Epidermal melanocyte (primary cell): Measurements from ENCODE around the gene ZNG1E.
"Not testable (repeated sequence)": the region's sequence is repeated elsewhere in the genome, so short reads cannot be mapped to it uniquely, and the experiment has no call there.

Experiments
- DNase-seq: peaks from one replicate; pipeline ENCODE4 v3.0.0; 2011; ENCODE audit warnings: low spot score; ENCODE audit not compliant: insufficient read length

Gene ZNG1E

DNA sequence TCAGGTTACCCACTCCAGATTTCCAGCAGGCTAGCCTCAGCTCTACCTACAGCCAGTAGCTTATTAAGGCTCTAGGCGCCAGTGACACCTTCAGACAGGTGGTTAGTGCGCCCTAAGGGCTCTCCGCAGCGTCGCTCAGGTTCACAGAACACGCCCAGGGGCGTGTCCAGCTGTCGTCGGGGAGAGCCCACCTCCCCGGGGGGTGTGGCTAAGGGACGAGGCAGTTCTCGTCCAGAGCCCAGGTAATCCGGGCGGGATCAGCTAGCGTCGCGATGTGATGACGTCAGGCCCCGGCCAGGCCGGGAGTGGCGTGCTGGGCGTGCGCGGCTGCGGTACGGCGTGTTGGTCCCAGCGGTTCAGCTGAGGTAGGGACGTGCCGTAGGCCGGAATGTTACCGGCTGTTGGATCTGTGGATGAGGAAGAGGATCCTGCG, at the start of gene ZNG1E:
Gene ZNG1E, plus strand, starts transcription at position 340 of the 433 bp plus-strand sequence. Its CDS starts 49 bp downstream, at position 389.
- not testable (repeated sequence) for DNase-seq

GRCh38 chr9:65673579-65673978, 2.1 kb upstream of the ZNG1E start:
- DNase-seq = not testable (repeated sequence)

GRCh38 chr9:65675018-65675417, 710 bp upstream of the ZNG1E start:
- not testable (repeated sequence) for DNase-seq

DNA sequence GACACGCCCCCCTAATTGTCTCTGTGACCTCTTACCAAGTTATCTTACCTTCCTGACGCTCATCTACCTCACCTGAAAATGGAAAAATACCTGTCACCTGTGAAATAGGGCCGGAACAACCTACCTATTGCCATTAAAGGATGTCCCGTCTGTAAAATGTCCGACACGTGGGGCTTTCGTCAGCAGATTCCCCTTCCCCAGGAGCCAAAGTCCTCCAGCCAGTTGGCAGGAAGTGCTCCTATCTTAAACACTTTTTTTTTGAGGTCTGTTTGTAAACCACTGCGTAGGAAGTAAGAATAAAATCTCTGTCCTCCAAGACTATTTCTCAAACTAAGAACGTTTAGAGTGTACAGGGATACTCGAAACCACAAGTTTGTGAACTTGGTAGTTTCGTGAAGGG, 661 bp downstream of the ZNG1E start:
- DNase-seq = not testable (repeated sequence)

DNA sequence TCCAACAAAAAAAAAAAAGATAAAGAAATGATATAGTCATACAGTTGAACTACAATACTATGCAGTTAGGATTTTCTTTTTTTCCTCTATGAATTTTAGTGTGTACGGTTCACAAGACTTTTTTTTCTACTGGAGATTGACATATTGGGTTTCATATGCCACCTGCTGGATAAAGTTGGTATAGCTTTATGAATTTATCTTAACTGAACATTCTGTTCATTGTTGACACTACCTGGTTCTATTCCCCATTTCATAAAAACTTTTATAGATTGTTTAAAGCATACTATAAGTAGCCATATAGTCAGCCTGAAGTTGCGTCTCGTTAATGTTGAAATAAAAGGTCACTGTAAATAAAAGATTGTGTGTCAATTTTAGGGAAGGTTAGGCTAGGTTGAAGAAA, 2.8 kb downstream of the ZNG1E start:
- DNase-seq = not testable (repeated sequence)

DNA sequence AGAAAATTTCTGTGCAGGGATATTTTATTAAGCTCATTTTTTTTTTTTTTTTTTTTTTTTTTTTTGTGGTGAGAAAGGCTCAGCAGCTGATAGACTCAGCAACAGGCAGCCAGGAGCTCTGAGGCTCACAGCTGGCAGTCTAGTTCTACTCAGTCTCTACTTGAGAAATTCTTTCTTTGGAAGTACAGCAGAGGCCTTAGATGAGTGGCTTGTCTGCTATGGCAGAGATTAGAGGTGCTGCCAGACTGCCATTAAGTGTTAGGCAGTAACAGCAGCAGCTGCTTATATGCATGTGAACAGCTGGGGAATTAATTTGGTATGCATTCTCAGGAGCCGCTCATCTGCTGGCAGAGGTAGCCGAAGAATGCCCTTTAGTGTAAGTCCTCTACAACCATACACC, 27.8 kb downstream of the ZNG1E start:
- DNase-seq = not testable (repeated sequence)

DNA sequence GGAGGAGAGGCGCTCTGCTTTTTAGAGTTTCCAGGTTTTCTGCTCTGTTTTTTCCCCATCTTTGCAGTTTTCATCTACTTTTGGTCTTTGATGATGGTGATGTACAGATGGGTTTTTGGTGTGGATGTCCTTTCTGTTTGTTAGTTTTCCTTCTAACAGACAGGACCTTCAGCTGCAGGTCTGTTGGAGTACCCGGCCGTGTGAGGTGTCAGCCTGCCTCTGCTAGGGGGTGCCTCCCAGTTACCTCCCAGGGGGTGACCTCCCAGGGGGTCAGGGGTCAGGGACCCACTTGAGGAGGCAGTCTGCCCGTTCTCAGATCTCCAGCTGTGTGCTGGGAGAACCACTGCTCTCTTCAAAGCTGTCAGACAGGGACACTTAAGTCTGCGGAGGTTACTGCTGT, 38.7 kb downstream of the ZNG1E start:
- DNase-seq = not testable (repeated sequence)

- DNase-seq = not testable (repeated sequence)
Observed at GRCh38 chr9:65737096-65737564, 61.4 kb downstream of the ZNG1E start, which contains the start of gene FOXD4L4. Gene FOXD4L4, plus strand, starts transcription at chr9:65737146. Its CDS starts 0 bp downstream, at chr9:65737146.

DNA sequence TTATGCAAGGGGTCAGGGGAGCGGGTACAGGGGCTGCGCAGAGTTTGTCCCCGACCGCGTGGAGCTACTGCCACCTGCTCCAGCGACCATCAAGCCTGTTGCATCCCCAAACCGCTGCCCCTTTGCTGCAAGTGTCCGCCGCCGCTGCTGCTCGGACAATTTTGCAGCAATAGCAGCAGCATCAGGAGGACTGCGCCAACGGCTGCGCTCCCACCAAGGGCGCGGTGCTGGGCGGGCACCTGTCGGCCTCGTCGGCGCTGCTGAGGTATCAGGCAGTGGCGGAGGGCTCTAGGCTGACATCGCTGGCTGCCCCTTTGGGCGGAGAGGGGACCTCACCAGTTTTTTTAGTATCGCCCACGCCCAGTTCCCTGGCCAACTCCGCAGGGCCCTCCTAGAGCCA, 62.4 kb downstream of the ZNG1E start:
- not testable (repeated sequence) for DNase-seq
